HCT116 (cell line): ENCODE measurements around the gene GRIA2. TPM values are rescaled to one million over a fixed set of nuclear protein-coding genes. Genes with fewer than 3 reads are reported as not detected.

Source experiments
- ATAC-seq: fragments of 200-7000 bp; cut with Tn5 transposase; 2 replicates; pipeline ENCODE4 v1.9.1; 2020; ENCODE audit warnings: mild to moderate bottlenecking, moderate library complexity
- BruUV-seq: library from RNA; stranded (reverse); fragments of 400-500 nt; replicated peaks from 2 replicates; lab custom pipeline; 2021; lab: Mats Ljungman, UMichigan
- CTCF ChIA-PET: fragments of 300-600 bp; sonication (Branson Sonifier 250); formaldehyde crosslinking; loops from one replicate; lab custom pipeline; 2021; ENCODE audit warnings: antibody characterized with exemption; lab: Charles Lee
- POLR2A ChIA-PET: fragments of 300-600, 350-600 bp; sonication (Branson Sonifier 250); formaldehyde crosslinking; loops from one replicate; lab custom pipeline; 2021; ENCODE audit warnings: antibody characterized with exemption; lab: Charles Lee
- RAD21 ChIA-PET, 2 experiments: fragments of 300-600 bp; sonication (Branson Sonifier 250); formaldehyde crosslinking; loops; one replicate each; lab custom pipeline; 2023; ENCODE audit warnings: low total read pairs in 2 of 2; ENCODE audit not compliant: uncharacterized antibody in 2 of 2, unreplicated experiment in 2 of 2, low non-redundant PET in 1 of 2; lab: Charles Lee
- DNase-seq: peaks from one replicate; pipeline ENCODE4 v3.0.0-alpha.2; 2010; ENCODE audit warnings: low read depth, low spot score
- H2AFZ ChIP-seq: fragments of 200-600 bp; shearing (Covaris generic), sonication (generic); 2 replicates; pipeline ENCODE4 v1.6.1; 2017; ENCODE audit warnings: low read depth, mixed run types, mixed read lengths, antibody characterized with exemption, low read length; ENCODE audit not compliant: poor library complexity, severe bottlenecking
- H3K27ac ChIP-seq: 2 replicates; pipeline ENCODE4 v1.5.1; 2012; ENCODE audit warnings: low read depth, low read length
- H3K27me3 ChIP-seq: fragments of 200-600 bp; sonication (generic); 2 replicates; pipeline ENCODE4 v1.6.1; 2016; ENCODE audit warnings: mixed run types, low read length, mixed read lengths; ENCODE audit not compliant: insufficient read depth
- H3K36me3 ChIP-seq, 2 experiments: fragments of 200-500 bp in 1 of 2; fragments of 200-600 bp in 1 of 2; sonication (Bioruptor generic) in 1 of 2; sonication (generic) in 1 of 2; 2 replicates each; pipeline versions ENCODE4 v1.5.1 to v1.6.1; 2014 to 2016; ENCODE audit warnings: low read length in 2 of 2, inconsistent platforms in 1 of 2, mixed read lengths in 1 of 2, mixed run types in 1 of 2; ENCODE audit not compliant: insufficient read depth in 2 of 2, control insufficient read depth in 1 of 2
- H3K4me1 ChIP-seq, 2 experiments: fragments of 200-600 bp in 1 of 2; sonication (generic) in 1 of 2; 2 replicates each; pipeline versions ENCODE4 v1.5.1 to v1.6.1; 2012 to 2017; ENCODE audit warnings: low read length in 2 of 2, inconsistent platforms in 1 of 2, mild to moderate bottlenecking in 1 of 2, mixed read lengths in 1 of 2, mixed run types in 1 of 2, moderate library complexity in 1 of 2; ENCODE audit not compliant: insufficient read depth in 2 of 2, control insufficient read depth in 1 of 2
- H3K4me2 ChIP-seq: fragments of 200-600 bp; sonication (generic); 2 replicates; pipeline ENCODE4 v1.6.1; 2017; ENCODE audit warnings: mixed run types, low read length, mixed read lengths
- H3K4me3 ChIP-seq, 2 experiments: fragments of 200-600 bp in 1 of 2; sonication (generic) in 1 of 2; replicated peaks in 1 of 2; 2 replicates each; pipeline ENCODE4 v1.5.1; 2011 to 2016; ENCODE audit warnings: low read length in 2 of 2, control low read depth in 1 of 2, low read depth in 1 of 2, mild to moderate bottlenecking in 1 of 2, mixed read lengths in 1 of 2, mixed run types in 1 of 2
- H3K79me2 ChIP-seq: fragments of 200-600 bp; sonication (generic); 2 replicates; pipeline ENCODE4 v1.6.1; 2017; ENCODE audit warnings: mild to moderate bottlenecking, mixed run types, low read length, moderate library complexity, mixed read lengths; ENCODE audit not compliant: insufficient read depth
- H3K9ac ChIP-seq: fragments of 200-600 bp; sonication (generic); 2 replicates; pipeline ENCODE4 v1.6.1; 2016; ENCODE audit warnings: low read length, mixed read lengths
- H3K9me2 ChIP-seq: fragments of 200-600 bp; sonication (generic), shearing (Covaris generic); 2 replicates; pipeline ENCODE4 v1.6.1; 2017; ENCODE audit warnings: mixed run types, mild to moderate bottlenecking, moderate library complexity; ENCODE audit not compliant: insufficient read depth
- H3K9me3 ChIP-seq, 2 experiments: fragments of 200-500 bp in 1 of 2; fragments of 200-600 bp in 1 of 2; sonication (Bioruptor generic) in 1 of 2; sonication (generic) in 1 of 2; 2 replicates each; pipeline ENCODE4 v1.6.1; 2014 to 2017; ENCODE audit warnings: low read length in 2 of 2, mixed read lengths in 2 of 2, inconsistent platforms in 1 of 2, low read depth in 1 of 2, mild to moderate bottlenecking in 1 of 2, mixed run types in 1 of 2, moderate library complexity in 1 of 2; ENCODE audit not compliant: control insufficient read depth in 1 of 2, insufficient read depth in 1 of 2
- H4K20me1 ChIP-seq: fragments of 200-600 bp; sonication (generic), shearing (Covaris generic); 2 replicates; pipeline ENCODE4 v1.6.1; 2017; ENCODE audit warnings: mixed run types, mild to moderate bottlenecking, moderate library complexity; ENCODE audit not compliant: insufficient read depth
- CBX3 ChIP-seq: IDR thresholded peaks from 2 replicates; pipeline ENCODE4 v1.6.1; 2012; ENCODE audit warnings: low read depth
- CEBPB ChIP-seq: IDR thresholded peaks from 2 replicates; pipeline ENCODE4 v1.6.1; 2012; ENCODE audit warnings: low read depth
- CTCF ChIP-seq, 3 experiments: fragments of 200-600 bp in 1 of 3; sonication (generic) in 1 of 3; IDR thresholded peaks in 2 of 3; conservative IDR thresholded peaks in 1 of 3; 2 replicates each; pipeline ENCODE4 v1.5.1; 2012 to 2017; ENCODE audit warnings: low read depth in 2 of 3, low read length in 2 of 3, antibody characterized with exemption in 1 of 3, borderline replicate concordance in 1 of 3, control low read depth in 1 of 3, mild to moderate bottlenecking in 1 of 3, mixed read lengths in 1 of 3, mixed run types in 1 of 3, moderate library complexity in 1 of 3; ENCODE audit not compliant: insufficient read depth in 1 of 3
- EGR1 ChIP-seq: IDR thresholded peaks from 2 replicates; pipeline ENCODE4 v1.6.1; 2012; ENCODE audit warnings: low read depth
- EZH2 ChIP-seq: fragments of 200-600 bp; sonication (generic); IDR thresholded peaks from 2 replicates; pipeline ENCODE4 v1.6.1; 2017; ENCODE audit warnings: antibody characterized with exemption, mixed run types
- EZH2phosphoT487 ChIP-seq: fragments of 200-600 bp; IDR thresholded peaks from 2 replicates; pipeline ENCODE4 v1.6.1; 2018; ENCODE audit warnings: antibody characterized with exemption, borderline replicate concordance
- FOSL1 ChIP-seq: IDR thresholded peaks from 2 replicates; pipeline ENCODE4 v1.6.1; 2012; ENCODE audit warnings: low read depth
- JUND ChIP-seq: IDR thresholded peaks from 2 replicates; pipeline ENCODE4 v1.6.1; 2012
- MAX ChIP-seq: IDR thresholded peaks from 2 replicates; pipeline ENCODE4 v1.6.1; 2012
- POLR2A ChIP-seq: IDR thresholded peaks from 2 replicates; pipeline ENCODE4 v1.7.0; 2011; ENCODE audit warnings: borderline replicate concordance; ENCODE audit not compliant: insufficient read depth, insufficient read length; ENCODE audit errors: extremely low read depth
- POLR2AphosphoS5 ChIP-seq: IDR thresholded peaks from 2 replicates; pipeline ENCODE4 v1.6.1; 2011; ENCODE audit warnings: mild to moderate bottlenecking, low read depth, low read length, moderate library complexity
- SIN3A ChIP-seq: IDR thresholded peaks from 2 replicates; pipeline ENCODE4 v1.6.1; 2012; ENCODE audit warnings: low read depth
- SRF ChIP-seq: IDR thresholded peaks from 2 replicates; pipeline ENCODE4 v1.6.1; 2012; ENCODE audit warnings: low read depth
- TCF7L2 ChIP-seq: IDR thresholded peaks from 2 replicates; pipeline ENCODE4 v1.7.0; 2011; ENCODE audit warnings: borderline replicate concordance, inconsistent platforms; ENCODE audit not compliant: insufficient read depth, insufficient read length; ENCODE audit errors: extremely low read depth
- YY1 ChIP-seq: IDR thresholded peaks from 2 replicates; pipeline ENCODE4 v1.6.1; 2011; ENCODE audit warnings: low read length, low read depth, moderate library complexity, mild to moderate bottlenecking; ENCODE audit not compliant: insufficient replicate concordance; ENCODE audit errors: extremely low read depth
- ZBTB33 ChIP-seq: IDR thresholded peaks from 2 replicates; pipeline ENCODE4 v1.6.1; 2011; ENCODE audit warnings: mild to moderate bottlenecking, low read length, moderate library complexity; ENCODE audit not compliant: insufficient replicate concordance; ENCODE audit errors: extremely low read depth
- intact Hi-C: fragments of 100-400 bp; cut with micrococcal nuclease; formaldehyde crosslinking; loops from 2 replicates; pipeline ENCODE4 v1.10.0; 2022
- total RNA-seq: library from RNA; stranded (reverse); gene quantifications from one replicate; pipeline ENCODE4 v1.2.1, GENCODE V29; 2021; ENCODE audit not compliant: unreplicated experiment
- TF ChIP-seq, protein P1 (sequence below): IDR thresholded peaks from 2 replicates; pipeline ENCODE4 v1.6.1; 2012; ENCODE audit warnings: low read depth
- TF ChIP-seq, protein P2 (sequence below): IDR thresholded peaks from 2 replicates; pipeline ENCODE4 v1.6.1; 2012

GRIA2 gene
- total RNA-seq, 1 experiment from 2014 or later, result not detected

GRCh38 chr4:157226601-157227000, 6.1 kb downstream of the GRIA2 start:
- Histone ChIP-seq H3K9me2 (no peaks in the 10 kb centered on the region), H3K9me3 (no peaks in the 10 kb centered on the region), H3K27me3 (no peaks in the 10 kb centered on the region), H3K4me1 (no peaks in the 10 kb centered on the region), H3K79me2 (no peaks in the 10 kb centered on the region), H3K36me3 (no peaks in the 10 kb centered on the region), H3K27ac (no peak overlapping the region), H4K20me1 (no peaks in the 10 kb centered on the region)
- POLR2A ChIA-PET, result no interaction called here
- intact Hi-C loops, result loop anchor here (10.0 kb wide), 1 partner anchor 288 kb away; no protein-coding TSS in a partner anchor
- DNase-seq, result no peak
- no peak for TF ChIP-seq CTCF (IDR thresholded peaks at IDR 0.05 in 2 of 3, conservative IDR thresholded peaks at IDR 0.05 in 1 of 3; ENCODE audit: borderline replicate concordance in 1 of 3, insufficient read depth in 1 of 3, low read depth in 2 of 3, low read length in 2 of 3)
- TF ChIP-seq ZBTB33, result no peak
- TF ChIP-seq EZH2phosphoT487, result no peak
- TF ChIP-seq MAX, result no peak
- TF ChIP-seq SIN3A, result no peak
- TF ChIP-seq EZH2, result no peak
- TF ChIP-seq, protein P1, sequence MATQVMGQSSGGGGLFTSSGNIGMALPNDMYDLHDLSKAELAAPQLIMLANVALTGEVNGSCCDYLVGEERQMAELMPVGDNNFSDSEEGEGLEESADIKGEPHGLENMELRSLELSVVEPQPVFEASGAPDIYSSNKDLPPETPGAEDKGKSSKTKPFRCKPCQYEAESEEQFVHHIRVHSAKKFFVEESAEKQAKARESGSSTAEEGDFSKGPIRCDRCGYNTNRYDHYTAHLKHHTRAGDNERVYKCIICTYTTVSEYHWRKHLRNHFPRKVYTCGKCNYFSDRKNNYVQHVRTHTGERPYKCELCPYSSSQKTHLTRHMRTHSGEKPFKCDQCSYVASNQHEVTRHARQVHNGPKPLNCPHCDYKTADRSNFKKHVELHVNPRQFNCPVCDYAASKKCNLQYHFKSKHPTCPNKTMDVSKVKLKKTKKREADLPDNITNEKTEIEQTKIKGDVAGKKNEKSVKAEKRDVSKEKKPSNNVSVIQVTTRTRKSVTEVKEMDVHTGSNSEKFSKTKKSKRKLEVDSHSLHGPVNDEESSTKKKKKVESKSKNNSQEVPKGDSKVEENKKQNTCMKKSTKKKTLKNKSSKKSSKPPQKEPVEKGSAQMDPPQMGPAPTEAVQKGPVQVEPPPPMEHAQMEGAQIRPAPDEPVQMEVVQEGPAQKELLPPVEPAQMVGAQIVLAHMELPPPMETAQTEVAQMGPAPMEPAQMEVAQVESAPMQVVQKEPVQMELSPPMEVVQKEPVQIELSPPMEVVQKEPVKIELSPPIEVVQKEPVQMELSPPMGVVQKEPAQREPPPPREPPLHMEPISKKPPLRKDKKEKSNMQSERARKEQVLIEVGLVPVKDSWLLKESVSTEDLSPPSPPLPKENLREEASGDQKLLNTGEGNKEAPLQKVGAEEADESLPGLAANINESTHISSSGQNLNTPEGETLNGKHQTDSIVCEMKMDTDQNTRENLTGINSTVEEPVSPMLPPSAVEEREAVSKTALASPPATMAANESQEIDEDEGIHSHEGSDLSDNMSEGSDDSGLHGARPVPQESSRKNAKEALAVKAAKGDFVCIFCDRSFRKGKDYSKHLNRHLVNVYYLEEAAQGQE, result no peak
- TF ChIP-seq SRF, result no peak
- TF ChIP-seq POLR2A, result no peak
- TF ChIP-seq, protein P2, sequence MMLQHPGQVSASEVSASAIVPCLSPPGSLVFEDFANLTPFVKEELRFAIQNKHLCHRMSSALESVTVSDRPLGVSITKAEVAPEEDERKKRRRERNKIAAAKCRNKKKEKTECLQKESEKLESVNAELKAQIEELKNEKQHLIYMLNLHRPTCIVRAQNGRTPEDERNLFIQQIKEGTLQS, result no peak
- no peak for TF ChIP-seq YY1
- no peak for TF ChIP-seq JUND
- no peak for TF ChIP-seq POLR2AphosphoS5
- no peak for TF ChIP-seq CEBPB
- TF ChIP-seq EGR1, result no peak
- no peak for TF ChIP-seq CBX3
- TF ChIP-seq TCF7L2, result no peak
- no peak for TF ChIP-seq FOSL1
- TF ChIP-seq, all 23 proteins: peak for 0
- no TSS peak for BruUV-seq
- Histone ChIP-seq H2AFZ (no peak overlapping the region), H3K4me3 (no peak overlapping the region), H3K4me2 (no peak overlapping the region), H3K9ac (no peak overlapping the region)
- RAD21 ChIA-PET, result no interaction called here
- CTCF ChIA-PET, result interaction anchor here (1.0 kb wide), 1 partner anchor 752 kb away, joined by 6 read pairs; no protein-coding TSS in a partner anchor
- ATAC-seq, result no peak
